ENCODE measurements around the gene FBXL13. TPM values are rescaled to one million over a fixed set of nuclear protein-coding genes. Genes with fewer than 3 reads are reported as not detected.
"Not testable (repeated sequence)": the region's sequence is repeated elsewhere in the genome, so short reads cannot be mapped to it uniquely, and the experiment has no call there.

The FBXL13 gene
- polyA plus RNA-seq, 1 of the 3 experiments (the other 2 are of a cell fraction) = 1.1 TPM

DNA sequence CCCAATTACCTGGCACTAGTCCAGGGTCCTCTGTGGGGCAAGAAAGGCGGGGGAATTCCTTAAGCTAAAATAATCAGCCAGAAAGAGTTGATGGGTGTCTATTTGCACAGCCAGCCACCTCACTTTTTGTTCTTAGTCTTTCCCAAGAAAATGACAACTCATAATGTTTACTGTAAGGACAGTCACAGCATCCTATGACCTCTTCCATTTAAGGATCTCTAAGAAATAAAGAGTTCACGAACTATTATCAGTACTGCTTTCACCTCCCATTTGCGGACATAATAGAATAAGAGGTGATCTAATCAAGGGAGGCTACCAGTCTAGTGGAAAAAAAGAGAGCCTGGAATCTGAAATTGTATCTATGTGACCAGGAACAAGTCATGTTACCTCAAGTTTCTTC lies 234.2 kb downstream of the FBXL13 start:
- Histone ChIP-seq H4K20me1 (ENCODE audit: insufficient read depth) (no peaks in the 10 kb centered on the region), H3K36me3 (replicated peaks in 1 of 2; ENCODE audit: control insufficient read depth in 1 of 2, insufficient read depth in 2 of 2, low read length in 1 of 2) (no peaks in the 10 kb centered on the region), H3K4me2 (no peak overlapping the region), H3K9me2 (no peaks in the 10 kb centered on the region), H3K79me2 (ENCODE audit: insufficient read depth) (no peaks in the 10 kb centered on the region), H3K4me1 (ENCODE audit: control insufficient read depth in 1 of 2, insufficient read depth in 2 of 2, low read depth in 1 of 2, low read length in 1 of 2) (peaks cover 2 to 18% of the 10 kb centered on the region in 2 experiments), H3K9ac (no peak overlapping the region), H3K4me3 (ENCODE audit: low read depth in 2 of 2, low read length in 1 of 2) (no peak overlapping the region), H3K27ac (ENCODE audit: low read depth in 2 of 2, low read length in 1 of 2) (no peak overlapping the region), H3K9me3 (no peaks in the 10 kb centered on the region), H2AFZ (ENCODE audit: low read depth) (no peak overlapping the region), H3F3A (replicated peaks; ENCODE audit: insufficient read depth) (peaks cover 13% of the 10 kb centered on the region), H3K27me3 (ENCODE audit: insufficient read depth) (no peaks in the 10 kb centered on the region)
- 83% methylated on average over 3 of the region's 3 CpGs for WGBS (ENCODE audit: low lambda C conversion rate)
- TF ChIP-seq YY1 (IDR thresholded peaks at IDR 0.05; ENCODE audit: low read depth) (no peak), USF2 (IDR thresholded peaks at IDR 0.05; ENCODE audit: borderline replicate concordance, low read depth, low read length) (no peak)
- TF ChIP-seq, protein P1, sequence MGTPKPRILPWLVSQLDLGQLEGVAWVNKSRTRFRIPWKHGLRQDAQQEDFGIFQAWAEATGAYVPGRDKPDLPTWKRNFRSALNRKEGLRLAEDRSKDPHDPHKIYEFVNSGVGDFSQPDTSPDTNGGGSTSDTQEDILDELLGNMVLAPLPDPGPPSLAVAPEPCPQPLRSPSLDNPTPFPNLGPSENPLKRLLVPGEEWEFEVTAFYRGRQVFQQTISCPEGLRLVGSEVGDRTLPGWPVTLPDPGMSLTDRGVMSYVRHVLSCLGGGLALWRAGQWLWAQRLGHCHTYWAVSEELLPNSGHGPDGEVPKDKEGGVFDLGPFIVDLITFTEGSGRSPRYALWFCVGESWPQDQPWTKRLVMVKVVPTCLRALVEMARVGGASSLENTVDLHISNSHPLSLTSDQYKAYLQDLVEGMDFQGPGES (IDR thresholded peaks at IDR 0.05; ENCODE audit: low read depth, low read length) = no peak
- DNase-seq = no peak
- CTCF ChIA-PET = no interaction called here
- POLR2A ChIA-PET = no interaction called here

DNA sequence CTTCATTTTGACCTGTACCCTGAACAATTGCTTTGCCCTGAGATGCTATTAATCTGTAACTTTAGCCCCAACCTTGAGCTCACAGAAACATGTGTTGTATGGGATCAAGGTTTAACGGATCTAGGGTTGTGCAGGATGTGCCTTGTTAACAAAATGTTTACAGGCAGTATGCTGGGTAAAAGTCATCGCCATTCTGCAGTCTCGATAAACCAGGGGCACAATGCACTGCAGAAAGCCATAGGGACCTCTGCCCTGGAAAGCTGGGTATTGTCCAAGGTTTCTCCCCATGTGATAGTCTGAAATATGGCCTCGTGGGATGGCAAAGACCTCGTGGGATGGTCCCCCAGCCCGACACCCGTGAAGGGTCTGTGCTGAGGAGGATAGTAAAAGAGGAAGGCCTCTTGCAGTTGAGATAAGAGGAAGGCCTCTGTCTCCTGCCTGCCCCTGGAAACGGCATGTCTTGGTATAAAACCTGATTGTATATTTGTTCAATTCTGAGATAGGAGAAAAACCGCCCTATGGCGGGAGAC lies 236.0 kb downstream of the FBXL13 start:
- H2AFZ ChIP-seq (ENCODE audit: low read depth); H3K36me3 ChIP-seq (replicated peaks in 1 of 2; ENCODE audit: control insufficient read depth in 1 of 2, insufficient read depth in 2 of 2, low read length in 1 of 2); H3K27ac ChIP-seq (ENCODE audit: low read depth in 2 of 2, low read length in 1 of 2); H3K79me2 ChIP-seq (ENCODE audit: insufficient read depth); H3K9me2 ChIP-seq; POLR2A ChIA-PET; H3K4me3 ChIP-seq (ENCODE audit: low read depth in 2 of 2, low read length in 1 of 2); H3K27me3 ChIP-seq (ENCODE audit: insufficient read depth); DNase-seq; H3K9ac ChIP-seq; H3K9me3 ChIP-seq; CTCF ChIA-PET; H4K20me1 ChIP-seq (ENCODE audit: insufficient read depth); H3K4me2 ChIP-seq: not testable (repeated sequence)
- WGBS (ENCODE audit: low lambda C conversion rate) = 93% methylated on average over 10 of the region's 10 CpGs
- H3K4me1 ChIP-seq (ENCODE audit: control insufficient read depth in 1 of 2, insufficient read depth in 2 of 2, low read depth in 1 of 2, low read length in 1 of 2) = peaks cover 2 to 28% of the 10 kb centered on the region in 2 experiments
- peaks cover 24% of the 10 kb centered on the region for H3F3A ChIP-seq (replicated peaks; ENCODE audit: insufficient read depth)

- Histone ChIP-seq H3K27ac (ENCODE audit: low read depth in 2 of 2, low read length in 1 of 2) (peak overlapping the region in 1 of 2 experiments; percentile 96; a peak in 2 of 4 replicates), H3K9ac (no peak overlapping the region), H3K9me3 (no peaks in the 10 kb centered on the region), H2AFZ (ENCODE audit: low read depth) (no peak overlapping the region), H3K4me2 (no peak overlapping the region), H3K27me3 (ENCODE audit: insufficient read depth) (no peaks in the 10 kb centered on the region), H3K4me1 (ENCODE audit: control insufficient read depth in 1 of 2, insufficient read depth in 2 of 2, low read depth in 1 of 2, low read length in 1 of 2) (peaks cover 3 to 35% of the 10 kb centered on the region in 2 experiments), H3K36me3 (replicated peaks in 1 of 2; ENCODE audit: control insufficient read depth in 1 of 2, insufficient read depth in 2 of 2, low read length in 1 of 2) (no peaks in the 10 kb centered on the region), H3K4me3 (ENCODE audit: low read depth in 2 of 2, low read length in 1 of 2) (no peak overlapping the region), H4K20me1 (ENCODE audit: insufficient read depth) (no peaks in the 10 kb centered on the region), H3K79me2 (ENCODE audit: insufficient read depth) (no peaks in the 10 kb centered on the region), H3K9me2 (no peaks in the 10 kb centered on the region), H3F3A (replicated peaks; ENCODE audit: insufficient read depth) (peaks cover 32% of the 10 kb centered on the region)
- 75% methylated on average over 3 of the region's 3 CpGs for WGBS (ENCODE audit: low lambda C conversion rate)
- ChIA-PET CTCF (no interaction called here), POLR2A (no interaction called here)
- TF ChIP-seq JUND (IDR thresholded peaks at IDR 0.05) (no peak), TEAD4 (IDR thresholded peaks at IDR 0.05; ENCODE audit: borderline replicate concordance, insufficient read depth) (no peak), TAF1 (IDR thresholded peaks at IDR 0.05; ENCODE audit: borderline replicate concordance, low read depth, low read length) (no peak), CHD2 (IDR thresholded peaks at IDR 0.05; ENCODE audit: low read length, partially characterized antibody) (no peak), RXRA (IDR thresholded peaks at IDR 0.05; ENCODE audit: borderline replicate concordance, low read depth) (no peak), MAX (IDR thresholded peaks at IDR 0.05; ENCODE audit: low read depth) (no peak)
- TF ChIP-seq, protein P2, sequence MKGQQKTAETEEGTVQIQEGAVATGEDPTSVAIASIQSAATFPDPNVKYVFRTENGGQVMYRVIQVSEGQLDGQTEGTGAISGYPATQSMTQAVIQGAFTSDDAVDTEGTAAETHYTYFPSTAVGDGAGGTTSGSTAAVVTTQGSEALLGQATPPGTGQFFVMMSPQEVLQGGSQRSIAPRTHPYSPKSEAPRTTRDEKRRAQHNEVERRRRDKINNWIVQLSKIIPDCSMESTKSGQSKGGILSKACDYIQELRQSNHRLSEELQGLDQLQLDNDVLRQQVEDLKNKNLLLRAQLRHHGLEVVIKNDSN (IDR thresholded peaks at IDR 0.05; ENCODE audit: borderline replicate concordance, low read depth) = no peak
- TF ChIP-seq, protein P3, sequence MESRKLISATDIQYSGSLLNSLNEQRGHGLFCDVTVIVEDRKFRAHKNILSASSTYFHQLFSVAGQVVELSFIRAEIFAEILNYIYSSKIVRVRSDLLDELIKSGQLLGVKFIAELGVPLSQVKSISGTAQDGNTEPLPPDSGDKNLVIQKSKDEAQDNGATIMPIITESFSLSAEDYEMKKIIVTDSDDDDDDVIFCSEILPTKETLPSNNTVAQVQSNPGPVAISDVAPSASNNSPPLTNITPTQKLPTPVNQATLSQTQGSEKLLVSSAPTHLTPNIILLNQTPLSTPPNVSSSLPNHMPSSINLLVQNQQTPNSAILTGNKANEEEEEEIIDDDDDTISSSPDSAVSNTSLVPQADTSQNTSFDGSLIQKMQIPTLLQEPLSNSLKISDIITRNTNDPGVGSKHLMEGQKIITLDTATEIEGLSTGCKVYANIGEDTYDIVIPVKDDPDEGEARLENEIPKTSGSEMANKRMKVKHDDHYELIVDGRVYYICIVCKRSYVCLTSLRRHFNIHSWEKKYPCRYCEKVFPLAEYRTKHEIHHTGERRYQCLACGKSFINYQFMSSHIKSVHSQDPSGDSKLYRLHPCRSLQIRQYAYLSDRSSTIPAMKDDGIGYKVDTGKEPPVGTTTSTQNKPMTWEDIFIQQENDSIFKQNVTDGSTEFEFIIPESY (IDR thresholded peaks at IDR 0.05; ENCODE audit: borderline replicate concordance, low read depth) = no peak
- no peak for DNase-seq
These were observed 236.8 kb downstream of the FBXL13 start for GRCh38 chr7:102837802-102838201.
